Measurements from ENCODE around the gene ZNF296. TPM values are rescaled to one million over a fixed set of nuclear protein-coding genes. Genes with fewer than 3 reads are reported as not detected.

Gene ZNF296
- total RNA-seq, 1 donor from 2014 or later: 1.1 TPM

DNA sequence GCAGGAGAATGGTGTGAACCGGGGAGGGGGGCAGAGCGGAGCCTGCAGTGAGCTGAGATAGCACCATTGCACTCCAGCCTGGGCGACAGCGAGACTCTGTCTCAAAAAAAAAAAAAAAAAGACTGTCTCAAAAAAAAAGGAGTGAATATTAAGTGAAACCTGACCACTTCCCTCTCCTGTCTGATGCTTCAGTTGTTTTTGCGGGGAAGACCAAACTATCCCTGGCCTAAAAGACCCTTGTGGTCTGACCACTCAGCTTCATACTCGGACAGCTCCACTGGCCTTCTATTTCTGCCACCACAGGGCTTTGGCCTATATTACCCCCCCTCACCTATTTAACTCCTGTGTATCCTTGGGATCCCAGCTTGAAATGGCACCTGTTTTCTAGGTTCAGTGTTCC is 35.2 kb downstream of the ZNF296 start:
- Mint-ChIP-seq H3K9me3 (no peaks in the 10 kb centered on the region), H3K4me1 (peaks cover 20% of the 10 kb centered on the region), H3K27me3 (ENCODE audit: low read depth) (no peaks in the 10 kb centered on the region), H3K27ac (no peak overlapping the region), H3K4me3 (peak overlapping the region; percentile 36), H3K36me3 (peaks cover 16% of the 10 kb centered on the region)
- DNase-seq (ENCODE audit: low spot score in 2 of 2, unreplicated experiment in 2 of 2): no peak
- no peak for TF ChIP-seq CTCF (IDR thresholded peaks at IDR 0.05; ENCODE audit: unreplicated experiment)

GRCh38 chr19:45040059-45040771 is 36.1 kb downstream of the ZNF296 start:
- peaks cover 16% of the 10 kb centered on the region for H3K36me3 Mint-ChIP-seq
- H3K27ac Mint-ChIP-seq: peak overlapping the region; percentile 61
- H3K4me3 Mint-ChIP-seq: peak overlapping the region; percentile 88
- no peaks in the 10 kb centered on the region for H3K9me3 Mint-ChIP-seq
- no peak for DNase-seq (ENCODE audit: low spot score in 2 of 2, unreplicated experiment in 2 of 2)
- no peaks in the 10 kb centered on the region for H3K27me3 Mint-ChIP-seq (ENCODE audit: low read depth)
- no peak for TF ChIP-seq CTCF (IDR thresholded peaks at IDR 0.05; ENCODE audit: unreplicated experiment)
- peaks cover 20% of the 10 kb centered on the region for H3K4me1 Mint-ChIP-seq

DNA sequence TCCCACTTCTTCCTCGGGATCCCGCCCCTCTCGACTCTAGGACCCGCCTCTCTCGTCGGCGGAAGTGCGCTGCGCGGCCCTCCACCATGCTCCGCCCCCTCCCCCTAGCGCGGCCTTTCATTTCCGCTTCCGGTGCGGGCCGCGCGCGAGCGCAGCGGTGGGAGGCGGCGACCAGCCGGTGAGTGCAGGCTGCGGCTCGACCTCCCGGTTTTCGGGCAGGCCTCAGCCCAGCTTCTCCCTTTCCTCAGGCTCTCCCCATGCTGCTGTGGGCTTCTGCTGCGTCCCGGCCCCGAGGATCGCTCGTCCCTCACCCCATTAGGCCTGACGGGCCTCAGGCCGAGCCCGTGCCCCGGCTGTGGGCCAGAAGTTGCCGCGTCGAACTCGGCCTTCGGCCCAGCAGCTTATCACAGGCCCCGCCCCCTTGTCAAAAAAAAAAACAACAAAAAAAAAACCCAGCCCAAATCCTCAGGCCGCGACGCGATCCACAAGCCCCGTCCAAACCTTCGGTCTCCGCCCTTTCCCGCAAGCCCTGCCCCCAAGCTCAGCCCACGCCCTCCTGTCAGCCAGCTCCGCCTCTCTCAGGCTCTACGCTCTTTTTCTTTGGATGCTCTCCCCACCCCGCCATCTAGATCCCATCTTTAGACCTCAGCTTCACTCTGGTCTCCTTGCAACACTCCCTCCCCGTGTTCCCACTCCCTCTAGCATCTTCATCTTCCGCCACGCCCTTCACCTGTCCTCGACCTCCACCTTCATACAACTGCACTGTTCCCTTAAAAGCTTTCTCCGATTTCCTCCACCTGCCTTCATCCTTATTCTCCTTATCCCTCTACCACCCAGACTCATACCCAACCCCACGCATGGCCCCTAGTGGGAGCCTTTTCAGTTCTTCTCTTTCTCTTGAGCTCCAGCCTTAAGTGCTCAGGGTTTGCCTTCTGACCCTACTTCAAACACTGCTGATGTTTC is 37.1 kb downstream of the ZNF296 start, which contains the start of gene CLASRP:
Gene CLASRP (plus strand): TSS at position 115 of the 963 bp plus-strand sequence. CDS start 1,168 bp downstream, outside the sequence.
- Mint-ChIP-seq H3K27ac (peak within 1 kb of the TSS; percentile 95), H3K36me3 (peaks cover 16% of the 10 kb centered on the region), H3K4me1 (peaks cover 20% of the 10 kb centered on the region), H3K4me3 (peak within 1 kb of the TSS; percentile 88), H3K9me3 (no peaks in the 10 kb centered on the region), H3K27me3 (ENCODE audit: low read depth) (no peaks in the 10 kb centered on the region)
- TF ChIP-seq CTCF (IDR thresholded peaks at IDR 0.05; ENCODE audit: unreplicated experiment): no peak
- peak; percentile 87 to 90 for DNase-seq (ENCODE audit: low spot score in 2 of 2, unreplicated experiment in 2 of 2)

GRCh38 chr19:45037393-45038169 is 38.7 kb downstream of the ZNF296 start:
- no peak for TF ChIP-seq CTCF (IDR thresholded peaks at IDR 0.05; ENCODE audit: unreplicated experiment)
- peaks cover 22% of the 10 kb centered on the region for H3K36me3 Mint-ChIP-seq
- DNase-seq (ENCODE audit: low spot score in 2 of 2, unreplicated experiment in 2 of 2): no peak

GRCh38 chr19:45035755-45036154 is 40.5 kb downstream of the ZNF296 start:
- peaks cover 12% of the 10 kb centered on the region for H3K4me1 Mint-ChIP-seq
- peaks cover 20% of the 10 kb centered on the region for H3K36me3 Mint-ChIP-seq
- no peaks in the 10 kb centered on the region for H3K27me3 Mint-ChIP-seq (ENCODE audit: low read depth)
- H3K4me3 Mint-ChIP-seq: no peak overlapping the region
- H3K27ac Mint-ChIP-seq: no peak overlapping the region
- no peaks in the 10 kb centered on the region for H3K9me3 Mint-ChIP-seq
- no peak for DNase-seq (ENCODE audit: low spot score in 2 of 2, unreplicated experiment in 2 of 2)
- no peak for TF ChIP-seq CTCF (IDR thresholded peaks at IDR 0.05; ENCODE audit: unreplicated experiment)

More at GRCh38 chr19:45037393-45038169, 38.7 kb downstream of the ZNF296 start:
- H3K27me3 Mint-ChIP-seq (ENCODE audit: low read depth): no peaks in the 10 kb centered on the region
- peak overlapping the region; percentile 50 for H3K4me3 Mint-ChIP-seq
- H3K9me3 Mint-ChIP-seq: no peaks in the 10 kb centered on the region
- H3K27ac Mint-ChIP-seq: no peak overlapping the region
- peaks cover 20% of the 10 kb centered on the region for H3K4me1 Mint-ChIP-seq
